Measurements from ENCODE around the gene TUBGCP3.
"Not testable (repeated sequence)": the region's sequence is repeated elsewhere in the genome, so short reads cannot be mapped to it uniquely, and the experiment has no call there.

- not testable (repeated sequence) for TF ChIP-seq CTCF (conservative IDR thresholded peaks at IDR 0.05 in 1 of 2, IDR thresholded peaks at IDR 0.05 in 1 of 2; ENCODE audit: extremely low read depth in 1 of 2, insufficient read depth in 1 of 2, low read depth in 1 of 2, low read length in 2 of 2); EZH2 (IDR thresholded peaks at IDR 0.05; ENCODE audit: borderline replicate concordance, low read length)
Observed at GRCh38 chr13:112627613-112628012, 39.7 kb upstream of the TUBGCP3 start.
